HEK293T (cell line): ENCODE results near the gene HBP1.
A peak's percentile ranks its signal among the peaks of the same experiment; 100 is the strongest.

ENCODE experiments used
- CTCF ChIA-PET: fragments of 350-600 bp; formaldehyde crosslinking; extraction: SDS; loops from one replicate; lab custom pipeline; 2021; ENCODE audit warnings: antibody characterized with exemption, inconsistent platforms; lab: Yijun Ruan, JAX
- POLR2A ChIA-PET: fragments of 350-600 bp; formaldehyde crosslinking; extraction: SDS; loops from one replicate; lab custom pipeline; 2020; ENCODE audit warnings: antibody characterized with exemption, inconsistent platforms; lab: Yijun Ruan, JAX
- DNase-seq: peaks from one replicate; pipeline ENCODE4 v3.0.0; 2012; ENCODE audit warnings: mixed read lengths; ENCODE audit errors: extremely low spot score
- ARNT ChIP-seq: fragments of 450-650 bp; IDR thresholded peaks from 2 replicates; pipeline ENCODE4 v1.6.1; 2017; ENCODE audit warnings: mild to moderate bottlenecking
- BHLHE40 ChIP-seq: fragments of 450-650 bp; IDR thresholded peaks from 2 replicates; pipeline ENCODE4 v1.6.1; 2016; ENCODE audit warnings: mild to moderate bottlenecking, moderate library complexity, borderline replicate concordance
- CTBP1 ChIP-seq: fragments of 450-650 bp; IDR thresholded peaks from 2 replicates; pipeline ENCODE4 v1.6.1; 2016; ENCODE audit warnings: borderline replicate concordance
- ELF4 ChIP-seq: fragments of 450-650 bp; IDR thresholded peaks from 2 replicates; pipeline ENCODE4 v1.6.1; 2017; ENCODE audit warnings: antibody characterized with exemption
- FOXA1 ChIP-seq: fragments of 450-650 bp; IDR thresholded peaks from 2 replicates; pipeline ENCODE4 v1.6.1; 2016; ENCODE audit warnings: mild to moderate bottlenecking
- FOXK2 ChIP-seq: fragments of 450-650 bp; IDR thresholded peaks from 2 replicates; pipeline ENCODE4 v1.6.1; 2016; ENCODE audit warnings: mild to moderate bottlenecking
- FOXM1 ChIP-seq: fragments of 450-650 bp; IDR thresholded peaks from 2 replicates; pipeline ENCODE4 v1.6.1; 2017; ENCODE audit warnings: mild to moderate bottlenecking, borderline replicate concordance
- HDGF ChIP-seq: fragments of 450-650 bp; IDR thresholded peaks from 2 replicates; pipeline ENCODE4 v1.6.1; 2017; ENCODE audit warnings: antibody characterized with exemption, borderline replicate concordance
- L3MBTL2 ChIP-seq: fragments of 450-650 bp; conservative IDR thresholded peaks from 2 replicates; pipeline ENCODE4 v1.6.1; 2016; ENCODE audit warnings: mild to moderate bottlenecking
- LEF1 ChIP-seq: fragments of 450-650 bp; IDR thresholded peaks from 2 replicates; pipeline ENCODE4 v1.6.1; 2017; ENCODE audit warnings: mild to moderate bottlenecking, borderline replicate concordance
- NFRKB ChIP-seq: fragments of 450-650 bp; IDR thresholded peaks from 2 replicates; pipeline ENCODE4 v1.6.1; 2016; ENCODE audit warnings: mild to moderate bottlenecking, moderate library complexity
- PKNOX1 ChIP-seq: fragments of 450-650 bp; IDR thresholded peaks from 2 replicates; pipeline ENCODE4 v1.6.1; 2016
- SP1 ChIP-seq: fragments of 450-650 bp; IDR thresholded peaks from 2 replicates; pipeline ENCODE4 v1.6.1; 2017
- SUZ12 ChIP-seq: fragments of 450-650 bp; IDR thresholded peaks from 2 replicates; pipeline ENCODE4 v1.6.1; 2016; ENCODE audit warnings: mild to moderate bottlenecking
- TARDBP ChIP-seq: fragments of 450-650 bp; IDR thresholded peaks from 2 replicates; pipeline ENCODE4 v1.6.1; 2016
- ZNF384 ChIP-seq: fragments of 450-650 bp; IDR thresholded peaks from 2 replicates; pipeline ENCODE4 v1.6.1; 2016

Gene HBP1

DNA sequence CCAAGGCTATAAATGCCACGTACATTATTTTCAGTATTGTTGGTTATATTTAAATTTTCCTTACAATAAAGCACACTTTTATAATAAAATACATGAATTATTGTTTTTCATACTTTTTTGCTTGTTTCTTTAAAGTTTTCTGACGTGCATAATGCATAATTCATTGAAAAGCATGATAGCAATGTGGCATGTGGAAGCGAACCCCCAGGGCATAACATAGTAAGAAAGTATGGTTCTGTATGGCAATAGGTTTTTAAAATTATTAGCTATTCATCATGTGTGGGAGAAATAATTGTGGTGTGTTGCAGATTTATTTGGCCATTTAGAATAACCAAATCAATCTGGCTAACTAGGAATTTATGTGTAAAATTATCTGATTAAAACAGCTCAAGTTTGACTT, 7.4 kb upstream of the HBP1 start:
- no peak for DNase-seq
- ChIA-PET CTCF (interaction anchor here (0.7 kb wide), 1 partner anchor 202 kb away, joined by 3 read pairs; no protein-coding TSS in a partner anchor), POLR2A (no interaction called here)

GRCh38 chr7:107162475-107162874, 6.3 kb upstream of the HBP1 start:
- CTCF ChIA-PET: no interaction called here
- POLR2A ChIA-PET: no interaction called here
- TF ChIP-seq FOXA1 (no peak), TARDBP (no peak), HDGF (no peak), CTBP1 (no peak), L3MBTL2 (no peak), FOXM1 (no peak), LEF1 (no peak), BHLHE40 (no peak), ELF4 (no peak), NFRKB (no peak), PKNOX1 (no peak), SUZ12 (no peak), ZNF384 (no peak), SP1 (no peak), ARNT (no peak), FOXK2 (no peak)
- no peak for DNase-seq

More for the DNA sequence above, 7.4 kb upstream of the HBP1 start:
- TF ChIP-seq FOXK2: no peak
- no peak for TF ChIP-seq CTBP1
- TF ChIP-seq LEF1: no peak
- no peak for TF ChIP-seq TARDBP
- no peak for TF ChIP-seq SUZ12
- no peak for TF ChIP-seq BHLHE40
- TF ChIP-seq SP1: no peak
- TF ChIP-seq ARNT: no peak
- no peak for TF ChIP-seq NFRKB
- TF ChIP-seq PKNOX1: no peak
- no peak for TF ChIP-seq L3MBTL2
- no peak for TF ChIP-seq ZNF384

DNA sequence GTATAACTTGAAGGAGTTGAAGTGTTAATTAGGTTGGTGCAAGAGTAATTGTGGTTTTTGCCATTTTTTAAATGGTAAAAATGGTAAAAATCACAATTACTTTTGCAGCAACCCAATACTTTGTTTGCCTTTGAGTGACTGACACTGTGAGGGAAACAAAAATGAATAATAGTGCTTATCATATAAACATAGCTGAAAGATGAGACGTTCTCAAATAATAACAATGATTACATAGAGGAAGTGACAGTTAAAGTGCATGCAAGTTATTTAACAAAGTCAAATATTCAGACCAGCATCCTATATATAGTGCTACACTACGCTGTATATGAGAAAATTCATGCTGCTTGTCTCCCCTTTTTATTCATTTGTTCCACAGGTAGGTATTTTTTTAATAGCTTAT, 4.7 kb upstream of the HBP1 start:
- ChIA-PET POLR2A (no interaction called here), CTCF (no interaction called here)
- no peak for TF ChIP-seq FOXK2
- no peak for TF ChIP-seq ARNT
- no peak for DNase-seq

DNA sequence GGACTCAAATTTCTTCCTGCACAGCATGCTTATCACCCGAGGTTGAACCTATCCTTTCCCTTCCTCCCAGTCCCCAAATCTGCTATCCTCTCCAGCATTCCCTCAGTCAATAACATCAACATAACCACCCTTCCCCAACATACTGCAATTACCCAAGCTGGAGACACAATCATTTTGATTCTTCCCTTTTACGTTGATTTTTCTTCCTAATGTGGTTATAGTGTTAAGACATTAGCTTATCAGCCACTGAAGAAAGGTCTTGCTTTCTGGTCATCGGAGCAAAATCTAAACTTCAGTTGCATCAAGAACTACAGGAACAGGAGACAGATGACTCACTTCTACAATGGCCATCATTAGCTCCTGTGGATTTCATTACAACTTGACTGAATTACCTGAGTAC, 3.5 kb upstream of the HBP1 start:
- no peak for DNase-seq
- TF ChIP-seq HDGF: no peak
- no peak for TF ChIP-seq SP1
- TF ChIP-seq LEF1: no peak
- TF ChIP-seq ARNT: no peak
- TF ChIP-seq L3MBTL2: no peak
- no peak for TF ChIP-seq PKNOX1
- TF ChIP-seq ELF4: no peak
- TF ChIP-seq FOXM1: no peak
- CTCF ChIA-PET: no interaction called here
- POLR2A ChIA-PET: no interaction called here

DNA sequence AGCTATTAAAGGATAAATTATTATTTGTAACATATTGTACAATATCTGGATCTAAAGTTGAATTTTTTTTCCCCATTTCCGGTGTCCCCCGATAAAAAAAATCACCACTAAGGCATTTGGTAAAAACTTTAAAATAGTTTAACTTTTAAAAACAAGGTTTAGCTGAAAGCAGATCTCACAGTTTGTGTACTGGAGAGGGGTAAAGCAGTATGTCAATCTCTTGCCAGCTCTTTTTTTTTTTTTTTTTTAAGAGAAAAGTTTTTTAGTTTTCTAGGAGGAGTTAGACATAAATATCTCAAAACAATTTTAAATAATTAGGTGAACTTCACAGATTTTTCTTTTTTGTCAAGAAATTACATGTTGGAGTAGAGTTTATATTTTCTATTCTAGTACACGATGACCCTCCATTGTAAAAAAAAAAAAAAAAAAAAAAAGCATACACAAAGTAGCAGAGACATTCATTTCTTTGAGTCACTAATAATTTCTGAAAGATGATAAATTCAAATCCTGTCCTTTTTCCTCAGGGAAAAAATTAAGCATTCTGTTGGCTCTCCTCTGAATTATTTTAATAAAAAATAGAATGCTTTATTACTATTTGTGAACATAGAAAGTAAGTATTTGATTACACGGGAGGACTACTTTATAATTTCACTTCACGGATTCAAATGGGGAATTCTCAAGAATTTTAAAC, 1.9 kb upstream of the HBP1 start:
- TF ChIP-seq ARNT (no peak), BHLHE40 (no peak), HDGF (no peak), ELF4 (no peak), CTBP1 (no peak), L3MBTL2 (no peak), ZNF384 (peak; percentile 65; the same call in 1 of the 2 replicates), LEF1 (no peak)
- POLR2A ChIA-PET: no interaction called here

DNA sequence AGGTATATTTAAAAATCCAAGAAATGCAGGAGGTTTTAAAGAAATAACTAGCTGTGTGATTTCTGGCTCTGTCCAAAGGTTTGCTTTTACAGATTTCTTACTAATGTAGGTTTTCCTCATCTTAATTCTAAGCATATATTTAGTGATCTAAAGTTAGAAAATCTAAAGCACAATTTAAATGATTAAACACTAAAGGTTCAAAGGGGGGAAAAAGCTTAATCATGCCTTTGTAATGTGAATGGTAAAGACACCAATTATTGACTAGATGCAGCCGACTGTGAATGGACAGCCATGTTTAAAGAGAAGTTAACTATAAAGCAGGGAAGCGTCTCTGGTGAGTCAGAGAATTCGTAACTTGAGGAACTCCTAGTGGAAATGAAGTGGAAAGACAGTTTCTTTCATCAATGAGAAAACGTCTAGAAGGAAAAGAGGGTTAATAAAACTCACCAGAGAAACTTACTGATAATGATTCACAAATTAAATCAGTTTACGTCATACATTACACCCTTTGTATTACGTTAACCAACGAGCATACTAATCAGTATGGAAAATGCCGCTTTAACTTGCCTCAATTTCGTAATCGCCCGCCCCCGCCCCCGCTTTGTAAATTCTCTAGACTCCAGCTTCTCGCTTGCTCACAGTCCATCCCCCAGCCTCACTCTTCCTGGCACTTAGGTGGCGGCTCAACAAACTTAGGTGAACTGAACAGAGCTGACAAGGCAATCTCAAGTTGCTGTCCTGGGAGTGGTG, 1.1 kb upstream of the HBP1 start:
- DNase-seq: peak; percentile 36
- POLR2A ChIA-PET: interaction anchor here (0.6 to 2.0 kb wide), 10 partner anchors 9 to 883 kb away, joined by 3 to 8 read pairs (median 3); partner anchors contain the start of genes CBLL1, COG5, DUS4L and NAMPT
- CTCF ChIA-PET: interaction anchor here (0.7 to 1.3 kb wide), 3 partner anchors 19 to 123 kb away, joined by 3 to 4 read pairs (median 4); no protein-coding TSS in a partner anchor
- no peak for TF ChIP-seq FOXK2
- peak; percentile 53; the same call in 1 of the 2 replicates for TF ChIP-seq NFRKB
- TF ChIP-seq CTBP1: no peak

More for the DNA sequence above, 1.9 kb upstream of the HBP1 start:
- DNase-seq: no peak
- CTCF ChIA-PET: interaction anchor here (0.8 kb wide), 1 partner anchor 28 kb away, joined by 4 read pairs; no protein-coding TSS in a partner anchor
